Fibroblast of the aortic adventitia (primary cell): ENCODE measurements around the gene DNASE1L2. TPM values are rescaled to one million over a fixed set of nuclear protein-coding genes. Genes with fewer than 3 reads are reported as not detected.

ENCODE experiments used
- DNase-seq: peaks from one replicate; pipeline ENCODE4 v3.0.0-alpha.2; 2010; ENCODE audit warnings: low read depth
- H3K4me3 ChIP-seq: 2 replicates; pipeline ENCODE4 v1.5.1; 2011; ENCODE audit warnings: low read depth, mild to moderate bottlenecking, control low read depth, low read length, moderate library complexity
- total RNA-seq: library from RNA; depleted of rRNA; stranded (reverse); fragments of >200 nt; gene quantifications from 2 replicates; pipeline ENCODE4 v1.2.3, GENCODE V29; 2012; ENCODE audit warnings: low replicate concordance
- TF ChIP-seq, protein P1 (sequence below): IDR thresholded peaks from 2 replicates; pipeline ENCODE4 v1.5.1; 2011; ENCODE audit warnings: mild to moderate bottlenecking, low read length, control low read depth, inconsistent platforms; ENCODE audit not compliant: insufficient read depth

The DNASE1L2 gene
- total RNA-seq, 1 donor: 0.63 TPM

- TF ChIP-seq, protein P1, sequence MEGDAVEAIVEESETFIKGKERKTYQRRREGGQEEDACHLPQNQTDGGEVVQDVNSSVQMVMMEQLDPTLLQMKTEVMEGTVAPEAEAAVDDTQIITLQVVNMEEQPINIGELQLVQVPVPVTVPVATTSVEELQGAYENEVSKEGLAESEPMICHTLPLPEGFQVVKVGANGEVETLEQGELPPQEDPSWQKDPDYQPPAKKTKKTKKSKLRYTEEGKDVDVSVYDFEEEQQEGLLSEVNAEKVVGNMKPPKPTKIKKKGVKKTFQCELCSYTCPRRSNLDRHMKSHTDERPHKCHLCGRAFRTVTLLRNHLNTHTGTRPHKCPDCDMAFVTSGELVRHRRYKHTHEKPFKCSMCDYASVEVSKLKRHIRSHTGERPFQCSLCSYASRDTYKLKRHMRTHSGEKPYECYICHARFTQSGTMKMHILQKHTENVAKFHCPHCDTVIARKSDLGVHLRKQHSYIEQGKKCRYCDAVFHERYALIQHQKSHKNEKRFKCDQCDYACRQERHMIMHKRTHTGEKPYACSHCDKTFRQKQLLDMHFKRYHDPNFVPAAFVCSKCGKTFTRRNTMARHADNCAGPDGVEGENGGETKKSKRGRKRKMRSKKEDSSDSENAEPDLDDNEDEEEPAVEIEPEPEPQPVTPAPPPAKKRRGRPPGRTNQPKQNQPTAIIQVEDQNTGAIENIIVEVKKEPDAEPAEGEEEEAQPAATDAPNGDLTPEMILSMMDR: no peak
- no peak overlapping the region for H3K4me3 ChIP-seq
- no peak for DNase-seq
These were observed 37.2 kb downstream of the DNASE1L2 start for GRCh38 chr16:2273484-2273883.

- TF ChIP-seq, protein P1: no peak
- DNase-seq: no peak
- no peak overlapping the region for H3K4me3 ChIP-seq
These were observed 37.7 kb downstream of the DNASE1L2 start for GRCh38 chr16:2273931-2274330.

DNA sequence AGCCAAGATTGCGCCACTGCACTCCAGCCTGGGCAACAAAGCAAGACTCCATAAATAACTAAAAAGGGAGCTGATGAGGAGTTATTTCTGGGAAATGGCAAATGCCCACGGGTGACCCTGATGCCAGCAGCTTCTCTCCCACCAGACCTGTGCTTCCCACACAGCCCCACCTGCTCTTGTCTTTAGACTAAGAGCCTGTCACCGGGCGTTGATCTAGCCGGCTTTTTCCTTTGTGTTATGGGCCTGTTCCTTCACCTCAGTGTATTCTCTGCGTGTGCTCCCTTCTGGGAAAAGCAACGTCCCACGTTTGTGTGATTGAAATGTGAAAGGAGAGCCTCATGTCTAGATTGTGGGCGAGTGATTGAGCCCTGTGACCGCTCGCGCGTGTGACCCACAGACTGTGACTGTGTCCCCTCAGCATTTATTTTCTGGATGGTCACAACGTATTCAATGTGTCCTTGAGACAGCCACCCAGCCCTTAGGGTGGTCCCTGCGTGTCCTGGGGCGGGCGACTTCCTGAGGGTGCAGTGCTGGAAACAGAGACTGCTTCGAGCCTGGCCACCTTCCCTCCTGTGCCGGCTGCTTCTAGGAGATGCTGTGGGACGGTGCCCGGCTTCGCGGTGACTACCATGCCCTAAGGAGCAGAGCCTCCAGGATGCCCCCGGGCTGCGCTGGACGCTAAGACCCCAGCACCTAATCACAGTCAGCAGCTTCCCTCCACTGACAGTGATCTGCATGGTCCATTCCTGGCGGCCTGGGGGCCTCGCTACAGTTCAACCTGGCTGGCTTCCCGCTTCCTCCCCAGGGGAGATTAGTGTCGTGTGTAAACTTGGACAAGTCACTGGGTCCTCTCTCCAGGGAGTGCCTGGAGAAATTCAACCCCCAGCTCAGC lies 39.5 kb downstream of the DNASE1L2 start:
- DNase-seq: no peak
- TF ChIP-seq, protein P1: no peak

GRCh38 chr16:2276368-2277195 lies 40.3 kb downstream of the DNASE1L2 start:
- DNase-seq: no peak

More for the DNA sequence above, 39.5 kb downstream of the DNASE1L2 start:
- H3K4me3 ChIP-seq: no peak overlapping the region

GRCh38 chr16:2277466-2278271 lies 41.4 kb downstream of the DNASE1L2 start:
- TF ChIP-seq, protein P1: no peak
- DNase-seq: no peak
- no peak overlapping the region for H3K4me3 ChIP-seq

More at GRCh38 chr16:2276368-2277195, 40.3 kb downstream of the DNASE1L2 start:
- no peak overlapping the region for H3K4me3 ChIP-seq
- TF ChIP-seq, protein P1: no peak

DNA sequence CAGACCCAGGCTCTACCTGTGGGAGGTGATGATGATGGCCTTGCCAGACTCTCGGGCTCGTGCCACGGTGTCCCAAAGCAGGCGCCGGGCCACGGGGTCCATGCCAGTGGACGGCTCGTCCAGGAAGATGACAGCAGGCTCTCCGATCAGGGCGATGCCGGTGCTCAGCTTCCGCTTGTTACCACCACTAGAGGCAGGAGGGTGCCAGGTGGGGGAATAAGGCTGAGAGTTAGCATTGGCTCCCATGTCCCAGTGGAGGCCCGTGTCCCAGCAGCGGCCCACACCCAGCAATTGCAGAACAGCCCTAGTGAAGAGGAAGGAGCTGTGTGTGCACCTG lies 42.0 kb downstream of the DNASE1L2 start:
- no peak for DNase-seq
- TF ChIP-seq, protein P1: no peak
- H3K4me3 ChIP-seq: no peak overlapping the region
